Keratinocyte (primary cell): ENCODE results near the gene PPFIA3. TPM values are rescaled to one million over a fixed set of nuclear protein-coding genes. Genes with fewer than 3 reads are reported as not detected.

Experiments used
- DNase-seq: peaks from one replicate; pipeline ENCODE4 v3.0.0-alpha.2; 2011; ENCODE audit warnings: low read depth, missing footprints, low spot score
- FAIRE-seq: peaks from 2 replicates; lab custom pipeline; 2011; peaks lifted over from hg19 to GRCh38; lab: Jason Lieb, UNC
- H2AFZ ChIP-seq: 2 replicates; pipeline ENCODE4 v1.6.0; 2012; ENCODE audit warnings: low read length, control low read depth, inconsistent platforms; ENCODE audit not compliant: control insufficient read depth
- H3K27ac ChIP-seq: 2 replicates; pipeline ENCODE4 v1.5.1; 2011; ENCODE audit warnings: low read length; ENCODE audit not compliant: control insufficient read depth, insufficient read depth
- H3K27me3 ChIP-seq: 3 replicates; pipeline ENCODE4 v1.6.0; 2011; ENCODE audit warnings: low read length; ENCODE audit not compliant: control insufficient read depth, insufficient read depth; ENCODE audit errors: extremely low read depth
- H3K36me3 ChIP-seq, 2 experiments: 2 replicates in 1 of 2; 3 replicates in 1 of 2; pipeline ENCODE4 v1.5.1; 2011; ENCODE audit warnings: low read length in 2 of 2, mild to moderate bottlenecking in 1 of 2; ENCODE audit not compliant: control insufficient read depth in 2 of 2, insufficient read depth in 2 of 2; ENCODE audit errors: extremely low read depth in 1 of 2
- H3K4me1 ChIP-seq: 3 replicates; pipeline ENCODE4 v1.5.1; 2011; ENCODE audit warnings: low read length; ENCODE audit not compliant: control insufficient read depth, insufficient read depth; ENCODE audit errors: extremely low read depth
- H3K4me2 ChIP-seq: 3 replicates; pipeline ENCODE4 v1.6.0; 2011; ENCODE audit warnings: low read depth, low read length; ENCODE audit not compliant: control insufficient read depth, insufficient read depth; ENCODE audit errors: extremely low read depth
- H3K4me3 ChIP-seq, 3 experiments: fragments of 200-600 bp in 1 of 3; sonication (generic) in 1 of 3; 2 replicates in 2 of 3; 3 replicates in 1 of 3; pipeline ENCODE4 v1.5.1; 2011 to 2016; ENCODE audit warnings: low read length in 3 of 3, mild to moderate bottlenecking in 3 of 3, control low read depth in 2 of 3, inconsistent platforms in 1 of 3, low read depth in 1 of 3, mixed read lengths in 1 of 3, mixed run types in 1 of 3, moderate library complexity in 1 of 3; ENCODE audit not compliant: control insufficient read depth in 2 of 3, insufficient read depth in 2 of 3; ENCODE audit errors: extremely low read depth in 1 of 3
- H3K79me2 ChIP-seq: 2 replicates; pipeline ENCODE4 v1.6.0; 2012; ENCODE audit warnings: low read length; ENCODE audit not compliant: control insufficient read depth, insufficient read depth
- H3K9ac ChIP-seq: 3 replicates; pipeline ENCODE4 v1.6.0; 2011; ENCODE audit warnings: low read length; ENCODE audit not compliant: control insufficient read depth, insufficient read depth; ENCODE audit errors: extremely low read depth
- H3K9me1 ChIP-seq: 3 replicates; pipeline ENCODE4 v1.6.0; 2011; ENCODE audit warnings: low read length; ENCODE audit not compliant: control insufficient read depth, insufficient read depth; ENCODE audit errors: extremely low read depth
- H3K9me3 ChIP-seq: 2 replicates; pipeline ENCODE4 v1.5.1; 2012; ENCODE audit warnings: low read depth, low read length; ENCODE audit not compliant: control insufficient read depth
- H4K20me1 ChIP-seq: 3 replicates; pipeline ENCODE4 v1.6.0; 2011; ENCODE audit warnings: low read length; ENCODE audit not compliant: control insufficient read depth, insufficient read depth; ENCODE audit errors: extremely low read depth
- CTCF ChIP-seq, 3 experiments: IDR thresholded peaks in 1 of 3; conservative IDR thresholded peaks in 1 of 3; optimal IDR thresholded peaks in 1 of 3; 2 replicates in 2 of 3; 3 replicates in 1 of 3; pipeline versions ENCODE3 to v1.5.1; 2011; ENCODE audit warnings: low read length in 3 of 3, mild to moderate bottlenecking in 3 of 3, moderate library complexity in 2 of 3, control low read depth in 1 of 3, inconsistent platforms in 1 of 3; ENCODE audit not compliant: insufficient read depth in 2 of 3; ENCODE audit errors: extremely low read depth in 1 of 3
- EZH2 ChIP-seq: IDR thresholded peaks from one replicate; pipeline ENCODE4 v1.6.1; 2012; ENCODE audit warnings: inconsistent platforms, mild to moderate bottlenecking, low read length, moderate library complexity
- dilution Hi-C: fragments of 300-500 bp; cut with MboI; formaldehyde crosslinking; loops from one replicate; pipeline ENCODE4 v1.7.0; 2020; ENCODE audit warnings: low sequenced_read_pairs; ENCODE audit not compliant: extremely low pct_ligation_motif_present
- polyA plus RNA-seq, 5 experiments: library from polyadenylated mRNA; depleted of rRNA in 3 of 5; stranded (reverse) in 3 of 5; stranded (forward) in 1 of 5; unstranded in 1 of 5; fragments of >200 nt; gene quantifications; 1 replicate in 1 of 5; 2 replicates in 3 of 5; 3 replicates in 1 of 5; pipeline versions ENCODE4 v1.2.1 to v1.2.3, GENCODE V29; 2011 to 2012; ENCODE audit warnings: missing spikeins in 2 of 5, low read depth in 1 of 5, low replicate concordance in 1 of 5

PPFIA3 gene
- polyA plus RNA-seq, 1 donor (not counting 4 experiments of a cell fraction or from before 2014, with no cell fraction given), result 3.0 TPM

GRCh38 chr19:49092686-49093085, 26.7 kb upstream of the PPFIA3 start:
- Histone ChIP-seq H3K79me2 (peaks cover 70% of the 10 kb centered on the region), H3K36me3 (peaks cover 30 to 54% of the 10 kb centered on the region in 2 experiments), H3K27me3 (no peaks in the 10 kb centered on the region), H3K27ac (no peak overlapping the region), H3K9me1 (no peaks in the 10 kb centered on the region), H4K20me1 (peaks cover 27% of the 10 kb centered on the region), H3K9ac (no peak overlapping the region), H2AFZ (no peak overlapping the region), H3K4me2 (no peak overlapping the region), H3K4me1 (no peaks in the 10 kb centered on the region), H3K9me3 (no peaks in the 10 kb centered on the region), H3K4me3 (no peak overlapping the region)
- dilution Hi-C loops, result no loop called here
- no peak for DNase-seq
- FAIRE-seq, result no peak
- TF ChIP-seq CTCF (optimal IDR thresholded peaks at IDR 0.05 in 1 of 3, IDR thresholded peaks at IDR 0.05 in 1 of 3, conservative IDR thresholded peaks at IDR 0.05 in 1 of 3; ENCODE audit: extremely low read depth in 1 of 3, insufficient read depth in 2 of 3, low read length in 3 of 3) (no peak), EZH2 (no peak)

GRCh38 chr19:49094505-49095482, 24.6 kb upstream of the PPFIA3 start:
- DNase-seq (no peak), FAIRE-seq (no peak)
- TF ChIP-seq CTCF (optimal IDR thresholded peaks at IDR 0.05 in 1 of 3, IDR thresholded peaks at IDR 0.05 in 1 of 3, conservative IDR thresholded peaks at IDR 0.05 in 1 of 3; ENCODE audit: extremely low read depth in 1 of 3, insufficient read depth in 2 of 3, low read length in 3 of 3) (no peak), EZH2 (no peak)
- Histone ChIP-seq H3K4me1 (no peaks in the 10 kb centered on the region), H3K9me3 (no peaks in the 10 kb centered on the region), H3K27me3 (no peaks in the 10 kb centered on the region), H3K4me2 (no peak overlapping the region), H3K36me3 (peaks cover 38 to 58% of the 10 kb centered on the region in 2 experiments), H3K9me1 (no peaks in the 10 kb centered on the region), H3K27ac (no peak overlapping the region), H3K79me2 (peaks cover 70% of the 10 kb centered on the region), H3K9ac (no peak overlapping the region), H4K20me1 (peaks cover 28% of the 10 kb centered on the region), H3K4me3 (no peak overlapping the region), H2AFZ (no peak overlapping the region)
- dilution Hi-C loops, result no loop called here
